ENCODE data around the gene SNED1.

DNA sequence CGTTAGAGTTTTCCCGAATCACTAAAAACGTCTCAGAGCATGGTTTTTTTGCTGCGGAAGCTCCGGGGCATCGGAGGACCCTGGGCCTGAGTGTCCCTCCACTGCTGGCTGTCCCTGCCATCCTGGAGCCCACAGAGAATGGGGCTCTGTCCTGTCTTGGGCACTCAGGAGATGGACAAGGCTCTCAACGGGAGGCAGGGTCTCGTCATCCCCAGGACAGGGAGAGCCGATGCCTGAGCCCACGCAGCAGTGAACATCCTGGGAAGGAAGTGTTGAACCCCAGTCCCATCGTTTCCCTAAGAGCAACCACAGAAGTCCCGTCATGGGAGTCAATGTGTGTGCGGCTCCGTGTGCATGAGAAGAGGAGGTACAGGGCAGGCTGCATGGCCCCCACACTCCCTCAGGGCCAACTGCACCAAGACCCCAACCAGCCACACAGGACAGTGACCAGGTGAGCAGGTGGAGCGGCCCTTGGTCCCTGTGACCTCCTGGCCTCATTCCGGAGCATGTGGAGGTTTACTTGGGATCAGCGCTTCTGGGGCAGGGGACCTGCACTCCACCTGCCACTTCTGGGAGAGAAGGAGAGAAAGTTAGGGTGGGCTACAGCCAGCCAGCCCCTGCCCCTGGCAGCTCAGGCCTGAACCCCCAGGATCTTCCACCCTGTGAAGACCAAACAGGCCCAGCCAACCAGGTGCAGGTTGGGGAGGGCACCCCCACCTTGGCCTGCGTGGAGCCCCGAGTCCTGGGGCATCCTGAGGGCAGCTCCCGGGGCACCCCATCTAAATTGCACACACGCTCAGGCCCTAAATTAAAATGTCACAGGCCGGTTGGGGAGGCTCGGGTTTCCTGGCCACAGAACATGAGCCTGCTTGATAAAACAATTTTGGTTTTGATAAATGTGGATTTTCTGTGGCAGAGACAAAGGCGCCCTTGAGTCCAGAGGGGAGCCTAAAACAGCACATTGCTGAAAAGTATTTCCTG lies 3.1 kb upstream of the SNED1 start:
- TF ChIP-seq POLR2A (IDR thresholded peaks at IDR 0.05): no peak
- TF ChIP-seq, protein P1, sequence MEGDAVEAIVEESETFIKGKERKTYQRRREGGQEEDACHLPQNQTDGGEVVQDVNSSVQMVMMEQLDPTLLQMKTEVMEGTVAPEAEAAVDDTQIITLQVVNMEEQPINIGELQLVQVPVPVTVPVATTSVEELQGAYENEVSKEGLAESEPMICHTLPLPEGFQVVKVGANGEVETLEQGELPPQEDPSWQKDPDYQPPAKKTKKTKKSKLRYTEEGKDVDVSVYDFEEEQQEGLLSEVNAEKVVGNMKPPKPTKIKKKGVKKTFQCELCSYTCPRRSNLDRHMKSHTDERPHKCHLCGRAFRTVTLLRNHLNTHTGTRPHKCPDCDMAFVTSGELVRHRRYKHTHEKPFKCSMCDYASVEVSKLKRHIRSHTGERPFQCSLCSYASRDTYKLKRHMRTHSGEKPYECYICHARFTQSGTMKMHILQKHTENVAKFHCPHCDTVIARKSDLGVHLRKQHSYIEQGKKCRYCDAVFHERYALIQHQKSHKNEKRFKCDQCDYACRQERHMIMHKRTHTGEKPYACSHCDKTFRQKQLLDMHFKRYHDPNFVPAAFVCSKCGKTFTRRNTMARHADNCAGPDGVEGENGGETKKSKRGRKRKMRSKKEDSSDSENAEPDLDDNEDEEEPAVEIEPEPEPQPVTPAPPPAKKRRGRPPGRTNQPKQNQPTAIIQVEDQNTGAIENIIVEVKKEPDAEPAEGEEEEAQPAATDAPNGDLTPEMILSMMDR (IDR thresholded peaks at IDR 0.05): no peak
